H1 (cell line): ENCODE measurements around the gene NXPE1. TPM values are rescaled to one million over a fixed set of nuclear protein-coding genes. Genes with fewer than 3 reads are reported as not detected.

Experiments used
- E2F6 ChIP-seq: IDR thresholded peaks from 2 replicates; pipeline ENCODE4 v1.6.1; 2012; ENCODE audit warnings: inconsistent platforms
- TBP ChIP-seq: IDR thresholded peaks from 2 replicates; pipeline ENCODE4 v1.6.1; 2011; ENCODE audit warnings: low read depth, low read length, improper control_type of control experiment
- polyA plus RNA-seq, 7 experiments: library from polyadenylated mRNA; depleted of rRNA in 3 of 7; stranded (reverse) in 5 of 7; unstranded in 2 of 7; fragments of >200 nt in 5 of 7; fragments of 200-250 nt in 2 of 7; gene quantifications; 1 replicate in 5 of 7; 2 replicates in 1 of 7; 4 replicates in 1 of 7; pipeline versions ENCODE4 v1.2.1 to v1.2.3, GENCODE V29; 2011 to 2013; ENCODE audit warnings: missing spikeins in 2 of 7, mixed read lengths in 2 of 7
- total RNA-seq: library from RNA; stranded (reverse); fragmentation: NEBNext Ultra II Directional; extraction: Animal tissue kit (Norgen Biotek cat#: 25700); gene quantifications from 2 replicates; pipeline ENCODE4 v1.2.1, GENCODE V29; 2021
- TF ChIP-seq, protein P1 (sequence below): fragments of 300-600 bp; sonication (generic); IDR thresholded peaks from 2 replicates; pipeline ENCODE4 v1.7.1; 2012; ENCODE audit warnings: low read length, moderate library complexity, mild to moderate bottlenecking, inconsistent platforms; ENCODE audit not compliant: insufficient replicate concordance

Gene NXPE1
- total and polyA plus RNA-seq, 2 of the 8 experiments (the other 6 are each of a cell fraction or from before 2014, with no cell fraction given) = not detected

DNA sequence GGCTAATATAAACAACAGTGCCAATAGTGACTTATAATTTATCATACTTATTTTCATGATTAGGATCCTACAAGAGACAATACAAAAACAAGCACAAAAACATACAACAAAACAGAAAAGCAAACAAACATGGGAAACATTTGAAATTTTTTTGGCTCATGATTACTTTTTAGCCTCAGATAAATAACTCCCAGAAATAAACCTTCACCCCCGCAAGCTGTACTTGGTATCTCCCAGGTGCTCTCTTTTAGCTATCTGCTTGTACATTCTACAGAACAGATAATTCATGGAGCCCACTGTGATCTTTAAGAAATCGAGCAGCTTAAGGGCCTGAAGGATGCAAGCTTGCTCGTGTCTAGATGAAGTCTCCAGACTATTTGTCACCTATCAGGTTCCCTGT, 35.0 kb upstream of the NXPE1 start (continued):
- TF ChIP-seq, protein P1, sequence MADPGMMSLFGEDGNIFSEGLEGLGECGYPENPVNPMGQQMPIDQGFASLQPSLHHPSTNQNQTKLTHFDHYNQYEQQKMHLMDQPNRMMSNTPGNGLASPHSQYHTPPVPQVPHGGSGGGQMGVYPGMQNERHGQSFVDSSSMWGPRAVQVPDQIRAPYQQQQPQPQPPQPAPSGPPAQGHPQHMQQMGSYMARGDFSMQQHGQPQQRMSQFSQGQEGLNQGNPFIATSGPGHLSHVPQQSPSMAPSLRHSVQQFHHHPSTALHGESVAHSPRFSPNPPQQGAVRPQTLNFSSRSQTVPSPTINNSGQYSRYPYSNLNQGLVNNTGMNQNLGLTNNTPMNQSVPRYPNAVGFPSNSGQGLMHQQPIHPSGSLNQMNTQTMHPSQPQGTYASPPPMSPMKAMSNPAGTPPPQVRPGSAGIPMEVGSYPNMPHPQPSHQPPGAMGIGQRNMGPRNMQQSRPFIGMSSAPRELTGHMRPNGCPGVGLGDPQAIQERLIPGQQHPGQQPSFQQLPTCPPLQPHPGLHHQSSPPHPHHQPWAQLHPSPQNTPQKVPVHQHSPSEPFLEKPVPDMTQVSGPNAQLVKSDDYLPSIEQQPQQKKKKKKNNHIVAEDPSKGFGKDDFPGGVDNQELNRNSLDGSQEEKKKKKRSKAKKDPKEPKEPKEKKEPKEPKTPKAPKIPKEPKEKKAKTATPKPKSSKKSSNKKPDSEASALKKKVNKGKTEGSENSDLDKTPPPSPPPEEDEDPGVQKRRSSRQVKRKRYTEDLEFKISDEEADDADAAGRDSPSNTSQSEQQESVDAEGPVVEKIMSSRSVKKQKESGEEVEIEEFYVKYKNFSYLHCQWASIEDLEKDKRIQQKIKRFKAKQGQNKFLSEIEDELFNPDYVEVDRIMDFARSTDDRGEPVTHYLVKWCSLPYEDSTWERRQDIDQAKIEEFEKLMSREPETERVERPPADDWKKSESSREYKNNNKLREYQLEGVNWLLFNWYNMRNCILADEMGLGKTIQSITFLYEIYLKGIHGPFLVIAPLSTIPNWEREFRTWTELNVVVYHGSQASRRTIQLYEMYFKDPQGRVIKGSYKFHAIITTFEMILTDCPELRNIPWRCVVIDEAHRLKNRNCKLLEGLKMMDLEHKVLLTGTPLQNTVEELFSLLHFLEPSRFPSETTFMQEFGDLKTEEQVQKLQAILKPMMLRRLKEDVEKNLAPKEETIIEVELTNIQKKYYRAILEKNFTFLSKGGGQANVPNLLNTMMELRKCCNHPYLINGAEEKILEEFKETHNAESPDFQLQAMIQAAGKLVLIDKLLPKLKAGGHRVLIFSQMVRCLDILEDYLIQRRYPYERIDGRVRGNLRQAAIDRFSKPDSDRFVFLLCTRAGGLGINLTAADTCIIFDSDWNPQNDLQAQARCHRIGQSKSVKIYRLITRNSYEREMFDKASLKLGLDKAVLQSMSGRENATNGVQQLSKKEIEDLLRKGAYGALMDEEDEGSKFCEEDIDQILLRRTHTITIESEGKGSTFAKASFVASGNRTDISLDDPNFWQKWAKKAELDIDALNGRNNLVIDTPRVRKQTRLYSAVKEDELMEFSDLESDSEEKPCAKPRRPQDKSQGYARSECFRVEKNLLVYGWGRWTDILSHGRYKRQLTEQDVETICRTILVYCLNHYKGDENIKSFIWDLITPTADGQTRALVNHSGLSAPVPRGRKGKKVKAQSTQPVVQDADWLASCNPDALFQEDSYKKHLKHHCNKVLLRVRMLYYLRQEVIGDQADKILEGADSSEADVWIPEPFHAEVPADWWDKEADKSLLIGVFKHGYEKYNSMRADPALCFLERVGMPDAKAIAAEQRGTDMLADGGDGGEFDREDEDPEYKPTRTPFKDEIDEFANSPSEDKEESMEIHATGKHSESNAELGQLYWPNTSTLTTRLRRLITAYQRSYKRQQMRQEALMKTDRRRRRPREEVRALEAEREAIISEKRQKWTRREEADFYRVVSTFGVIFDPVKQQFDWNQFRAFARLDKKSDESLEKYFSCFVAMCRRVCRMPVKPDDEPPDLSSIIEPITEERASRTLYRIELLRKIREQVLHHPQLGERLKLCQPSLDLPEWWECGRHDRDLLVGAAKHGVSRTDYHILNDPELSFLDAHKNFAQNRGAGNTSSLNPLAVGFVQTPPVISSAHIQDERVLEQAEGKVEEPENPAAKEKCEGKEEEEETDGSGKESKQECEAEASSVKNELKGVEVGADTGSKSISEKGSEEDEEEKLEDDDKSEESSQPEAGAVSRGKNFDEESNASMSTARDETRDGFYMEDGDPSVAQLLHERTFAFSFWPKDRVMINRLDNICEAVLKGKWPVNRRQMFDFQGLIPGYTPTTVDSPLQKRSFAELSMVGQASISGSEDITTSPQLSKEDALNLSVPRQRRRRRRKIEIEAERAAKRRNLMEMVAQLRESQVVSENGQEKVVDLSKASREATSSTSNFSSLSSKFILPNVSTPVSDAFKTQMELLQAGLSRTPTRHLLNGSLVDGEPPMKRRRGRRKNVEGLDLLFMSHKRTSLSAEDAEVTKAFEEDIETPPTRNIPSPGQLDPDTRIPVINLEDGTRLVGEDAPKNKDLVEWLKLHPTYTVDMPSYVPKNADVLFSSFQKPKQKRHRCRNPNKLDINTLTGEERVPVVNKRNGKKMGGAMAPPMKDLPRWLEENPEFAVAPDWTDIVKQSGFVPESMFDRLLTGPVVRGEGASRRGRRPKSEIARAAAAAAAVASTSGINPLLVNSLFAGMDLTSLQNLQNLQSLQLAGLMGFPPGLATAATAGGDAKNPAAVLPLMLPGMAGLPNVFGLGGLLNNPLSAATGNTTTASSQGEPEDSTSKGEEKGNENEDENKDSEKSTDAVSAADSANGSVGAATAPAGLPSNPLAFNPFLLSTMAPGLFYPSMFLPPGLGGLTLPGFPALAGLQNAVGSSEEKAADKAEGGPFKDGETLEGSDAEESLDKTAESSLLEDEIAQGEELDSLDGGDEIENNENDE = no peak
- no peak for TF ChIP-seq TBP
- TF ChIP-seq E2F6 = no peak
